ENCODE data around the gene TUBGCP4. TPM values are rescaled to one million over a fixed set of nuclear protein-coding genes. Genes with fewer than 3 reads are reported as not detected.

TUBGCP4 gene
- total and polyA plus RNA-seq, 9 of the 15 experiments (the other 6 are each of a cell fraction or from before 2014, with no cell fraction given), result 10.7 to 50.2 (median 29.6) TPM

- FAIRE-seq, result no peak
- no peaks in the 10 kb centered on the region for H4K20me1 ChIP-seq (replicated peaks; ENCODE audit: control insufficient read depth, insufficient read depth, low read length)
- peak overlapping the region; percentile 61 for H2AFZ ChIP-seq (ENCODE audit: low read depth, low read length)
- in situ Hi-C loops (cut with MboI) (loop anchor here (25.0 kb wide), 2 partner anchors 153 to 253 kb away; partner anchors contain the start of genes CKMT1A, CKMT1B and PPIP5K1), intact Hi-C loops (cut with micrococcal nuclease) (no loop called here)
- H3K4me1 ChIP-seq (replicated peaks in 1 of 2; ENCODE audit: control insufficient read depth in 2 of 2, insufficient read depth in 2 of 2, low read length in 2 of 2), result peaks cover 0 to 17% of the 10 kb centered on the region in 2 experiments; a peak in 3 of 5 replicates
- H3K9ac ChIP-seq (ENCODE audit: insufficient read depth in 1 of 2, low read depth in 2 of 2, low read length in 2 of 2), result no peak overlapping the region
- no peaks in the 10 kb centered on the region for H3K9me3 ChIP-seq (replicated peaks; ENCODE audit: control insufficient read depth, insufficient read depth, low read depth, low read length)
- H3K9me1 ChIP-seq (ENCODE audit: control insufficient read depth, insufficient read depth, low read length), result no peaks in the 10 kb centered on the region
- BruUV-seq (replicated peaks), result no TSS peak
- ChIA-PET POLR2A (interaction anchor here (0.6 to 1.9 kb wide), 6 partner anchors 11 to 1223 kb away, joined by 3 to 6 read pairs (median 4); no protein-coding TSS in a partner anchor), CTCF (ENCODE audit: low intra/inter-chr PET ratio) (no interaction called here)
- no peak for ATAC-seq
- no peak for DNase-seq (ENCODE audit: extremely low read depth in 1 of 4, low spot score in 3 of 4)
- no peak overlapping the region for H3K4me3 ChIP-seq
- no peaks in the 10 kb centered on the region for H3K79me2 ChIP-seq (ENCODE audit: control insufficient read depth, insufficient read depth, low read length)
- TF ChIP-seq TAF15 (IDR thresholded peaks at IDR 0.05; ENCODE audit: low read depth, low read length) (no peak), CEBPB (tag; IDR thresholded peaks at IDR 0.05) (no peak), ELK3 (CRISPR knock-in tag; IDR thresholded peaks at IDR 0.05) (no peak), GABPA (tag; conservative IDR thresholded peaks at IDR 0.05; ENCODE audit: low read depth) (no peak), ZSCAN32 (CRISPR knock-in tag; IDR thresholded peaks at IDR 0.05) (no peak), RFX5 (IDR thresholded peaks at IDR 0.05; ENCODE audit: low read depth, low read length) (no peak), ZNF586 (CRISPR knock-in tag; conservative IDR thresholded peaks at IDR 0.05) (no peak), ZNF253 (CRISPR knock-in tag; conservative IDR thresholded peaks at IDR 0.05) (no peak), GTF2A2 (tag; IDR thresholded peaks at IDR 0.05) (no peak), CCAR2 (IDR thresholded peaks at IDR 0.05; ENCODE audit: low read depth, low read length) (no peak), TCF7 (IDR thresholded peaks at IDR 0.05; ENCODE audit: borderline replicate concordance) (no peak)
- TF ChIP-seq, protein P1, sequence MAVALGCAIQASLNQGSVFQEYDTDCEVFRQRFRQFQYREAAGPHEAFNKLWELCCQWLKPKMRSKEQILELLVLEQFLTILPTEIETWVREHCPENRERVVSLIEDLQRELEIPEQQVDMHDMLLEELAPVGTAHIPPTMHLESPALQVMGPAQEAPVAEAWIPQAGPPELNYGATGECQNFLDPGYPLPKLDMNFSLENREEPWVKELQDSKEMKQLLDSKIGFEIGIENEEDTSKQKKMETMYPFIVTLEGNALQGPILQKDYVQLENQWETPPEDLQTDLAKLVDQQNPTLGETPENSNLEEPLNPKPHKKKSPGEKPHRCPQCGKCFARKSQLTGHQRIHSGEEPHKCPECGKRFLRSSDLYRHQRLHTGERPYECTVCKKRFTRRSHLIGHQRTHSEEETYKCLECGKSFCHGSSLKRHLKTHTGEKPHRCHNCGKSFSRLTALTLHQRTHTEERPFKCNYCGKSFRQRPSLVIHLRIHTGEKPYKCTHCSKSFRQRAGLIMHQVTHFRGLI (CRISPR knock-in tag; IDR thresholded peaks at IDR 0.05), result no peak
- TF ChIP-seq, protein P2, sequence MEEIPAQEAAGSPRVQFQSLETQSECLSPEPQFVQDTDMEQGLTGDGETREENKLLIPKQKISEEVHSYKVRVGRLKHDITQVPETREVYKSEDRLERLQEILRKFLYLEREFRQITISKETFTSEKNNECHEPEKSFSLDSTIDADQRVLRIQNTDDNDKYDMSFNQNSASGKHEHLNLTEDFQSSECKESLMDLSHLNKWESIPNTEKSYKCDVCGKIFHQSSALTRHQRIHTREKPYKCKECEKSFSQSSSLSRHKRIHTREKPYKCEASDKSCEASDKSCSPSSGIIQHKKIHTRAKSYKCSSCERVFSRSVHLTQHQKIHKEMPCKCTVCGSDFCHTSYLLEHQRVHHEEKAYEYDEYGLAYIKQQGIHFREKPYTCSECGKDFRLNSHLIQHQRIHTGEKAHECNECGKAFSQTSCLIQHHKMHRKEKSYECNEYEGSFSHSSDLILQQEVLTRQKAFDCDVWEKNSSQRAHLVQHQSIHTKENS (CRISPR knock-in tag; IDR thresholded peaks at IDR 0.05), result no peak
- peaks cover 45% of the 10 kb centered on the region; the same call in 2 of the 3 replicates for H3K36me3 ChIP-seq (ENCODE audit: control insufficient read depth, insufficient read depth, low read length)
- no peak overlapping the region for H3K4me2 ChIP-seq (ENCODE audit: insufficient read depth, low read length)
- H3K27ac ChIP-seq (ENCODE audit: extremely low read depth, low read depth, low read length), result peak overlapping the region; percentile 71; the same call in 2 of the 3 replicates
- H3K27me3 ChIP-seq (ENCODE audit: control insufficient read depth in 2 of 2, insufficient read depth in 2 of 2, low read length in 2 of 2), result no peaks in the 10 kb centered on the region
These were observed 63.5 kb downstream of the TUBGCP4 start for GRCh38 chr15:43434446-43434845.

Measured in K562 (cell line).